GM12892 (cell line): ENCODE data around the gene KCNMA1.

Experiments
- DNase-seq: peaks from one replicate; pipeline ENCODE4 v3.0.0; 2011; ENCODE audit not compliant: insufficient read length
- FAIRE-seq: peaks from 2 replicates; lab custom pipeline; 2011; peaks lifted over from hg19 to GRCh38; lab: Jason Lieb, UNC
- POLR2A ChIP-seq: IDR thresholded peaks from 2 replicates; pipeline ENCODE4 v1.6.1; 2011; ENCODE audit warnings: low read depth, low read length, control low read depth
- POLR2AphosphoS5 ChIP-seq: IDR thresholded peaks from 2 replicates; pipeline ENCODE4 v1.6.1; 2011; ENCODE audit warnings: low read depth, low read length, control low read depth
- TAF1 ChIP-seq: IDR thresholded peaks from 2 replicates; pipeline ENCODE4 v1.6.1; 2011; ENCODE audit warnings: low read depth, mild to moderate bottlenecking, control low read depth, low read length, borderline replicate concordance

KCNMA1 gene

DNA sequence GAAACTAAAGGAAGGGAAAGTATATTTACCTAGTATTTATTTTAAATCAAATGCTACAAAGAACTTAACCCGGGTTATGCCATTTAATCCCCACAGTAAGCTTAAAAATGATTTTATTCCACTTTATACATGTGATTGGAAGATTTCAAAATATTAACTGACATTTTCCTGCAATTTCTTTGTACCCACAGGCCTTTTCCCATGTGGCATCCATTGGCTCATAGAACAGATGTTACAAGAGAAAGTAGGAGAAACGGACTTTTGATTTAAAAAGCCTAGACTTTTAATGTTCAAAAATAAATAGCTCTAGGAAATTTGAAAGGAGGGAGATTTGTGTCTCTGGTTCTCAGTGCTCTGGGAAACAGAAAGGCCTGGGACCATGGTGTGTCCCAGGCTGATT lies 807.9 kb downstream of the KCNMA1 start:
- FAIRE-seq = no peak
- TF ChIP-seq POLR2A (no peak), TAF1 (no peak), POLR2AphosphoS5 (no peak)
- no peak for DNase-seq
